WTC11 (cell line): Measurements from ENCODE around the gene SPHKAP. TPM values are rescaled to one million over a fixed set of nuclear protein-coding genes. Genes with fewer than 3 reads are reported as not detected.

Experiments used
- ATAC-seq: fragments of 200-7000 bp; cut with Tn5 transposase; 2 replicates; pipeline ENCODE4 v1.10.0; 2021; ENCODE audit warnings: mild to moderate bottlenecking, moderate library complexity
- CTCF ChIA-PET: fragments of 300-600 bp; sonication (Branson Sonifier 250); formaldehyde crosslinking; loops from one replicate; lab custom pipeline; 2021; ENCODE audit warnings: antibody characterized with exemption; lab: Charles Lee
- POLR2A ChIA-PET: fragments of 350-600 bp; sonication (Branson Sonifier 250); formaldehyde crosslinking; loops from one replicate; lab custom pipeline; 2021; ENCODE audit warnings: antibody characterized with exemption; lab: Charles Lee
- DNase-seq: peaks from one replicate; pipeline ENCODE4 v3.0.0; 2021; ENCODE audit warnings: low spot score
- H3K27ac Mint-ChIP-seq: 2 replicates; pipeline ENCODE4 v1.8.0; 2021; ENCODE audit warnings: mixed read lengths
- H3K27me3 Mint-ChIP-seq: 2 replicates; pipeline ENCODE4 v1.8.0; 2021; ENCODE audit warnings: low read depth, mild to moderate bottlenecking, moderate library complexity, mixed read lengths
- H3K36me3 Mint-ChIP-seq: 2 replicates; pipeline ENCODE4 v1.8.0; 2021; ENCODE audit warnings: mixed read lengths
- H3K4me1 Mint-ChIP-seq: 2 replicates; pipeline ENCODE4 v1.8.0; 2022; ENCODE audit warnings: mixed read lengths
- H3K4me3 Mint-ChIP-seq: 2 replicates; pipeline ENCODE4 v1.8.0; 2021; ENCODE audit warnings: mild to moderate bottlenecking, moderate library complexity, mixed read lengths
- H3K9me3 Mint-ChIP-seq: 2 replicates; pipeline ENCODE4 v1.8.0; 2021; ENCODE audit warnings: mixed read lengths
- ATF1 ChIP-seq: sonication (generic); formaldehyde crosslinking; IDR thresholded peaks from 2 replicates; pipeline ENCODE4 v1.8.1; 2023; ENCODE audit warnings: mild to moderate bottlenecking, moderate library complexity, missing genetic modification reagents
- E2F4 ChIP-seq: sonication (generic); formaldehyde crosslinking; IDR thresholded peaks from 2 replicates; pipeline ENCODE4 v1.8.1; 2022; ENCODE audit warnings: low read depth, mild to moderate bottlenecking, moderate library complexity, missing genetic modification reagents, borderline replicate concordance
- E2F5 ChIP-seq: sonication (generic); formaldehyde crosslinking; IDR thresholded peaks from 2 replicates; pipeline ENCODE4 v1.8.1; 2022; ENCODE audit warnings: mild to moderate bottlenecking, moderate library complexity, missing genetic modification reagents
- EMX1 ChIP-seq: fragments of 250-450 bp; sonication (Bioruptor Pico); IDR thresholded peaks from 2 replicates; pipeline ENCODE4 v1.8.0; 2021; ENCODE audit warnings: mild to moderate bottlenecking
- ERG ChIP-seq: fragments of 250-450 bp; sonication (Bioruptor Pico); IDR thresholded peaks from 2 replicates; pipeline ENCODE4 v1.8.0; 2021; ENCODE audit warnings: mild to moderate bottlenecking
- ESRRA ChIP-seq: sonication (generic); formaldehyde crosslinking; IDR thresholded peaks from 2 replicates; pipeline ENCODE4 v1.8.1; 2022; ENCODE audit warnings: mild to moderate bottlenecking, missing genetic modification reagents, borderline replicate concordance
- GTF2I ChIP-seq: fragments of 250-450 bp; sonication (Bioruptor Pico); conservative IDR thresholded peaks from 2 replicates; pipeline ENCODE4 v1.4.0; 2021; ENCODE audit warnings: mild to moderate bottlenecking
- IRF1 ChIP-seq: sonication (generic); formaldehyde crosslinking; IDR thresholded peaks from 2 replicates; pipeline ENCODE4 v1.8.0; 2023; ENCODE audit warnings: missing genetic modification reagents
- JUN ChIP-seq: sonication (generic); formaldehyde crosslinking; IDR thresholded peaks from 2 replicates; pipeline ENCODE4 v1.8.0; 2023; ENCODE audit warnings: mild to moderate bottlenecking, missing genetic modification reagents
- MLX ChIP-seq: sonication (generic); formaldehyde crosslinking; IDR thresholded peaks from 2 replicates; pipeline ENCODE4 v1.8.1; 2023; ENCODE audit warnings: mild to moderate bottlenecking, missing genetic modification reagents, moderate library complexity
- PRDM15 ChIP-seq: sonication (generic); formaldehyde crosslinking; IDR thresholded peaks from 2 replicates; pipeline ENCODE4 v1.8.0; 2022; ENCODE audit warnings: missing genetic modification reagents
- SMAD3 ChIP-seq: sonication (generic); formaldehyde crosslinking; IDR thresholded peaks from 2 replicates; pipeline ENCODE4 v1.8.0; 2022; ENCODE audit warnings: missing genetic modification reagents, mild to moderate bottlenecking, borderline replicate concordance
- SMAD4 ChIP-seq: sonication (generic); formaldehyde crosslinking; IDR thresholded peaks from 2 replicates; pipeline ENCODE4 v1.8.0; 2022; ENCODE audit warnings: mild to moderate bottlenecking, missing genetic modification reagents
- ZBTB21 ChIP-seq: sonication (generic); formaldehyde crosslinking; IDR thresholded peaks from 2 replicates; pipeline ENCODE4 v1.8.1; 2023; ENCODE audit warnings: mild to moderate bottlenecking, missing genetic modification reagents, borderline replicate concordance
- ZNF138 ChIP-seq: sonication (generic); formaldehyde crosslinking; conservative IDR thresholded peaks from 2 replicates; pipeline ENCODE4 v1.8.1; 2022; ENCODE audit warnings: mild to moderate bottlenecking, moderate library complexity, missing genetic modification reagents
- ZNF396 ChIP-seq: fragments of 250-450 bp; sonication (Bioruptor Pico); IDR thresholded peaks from 2 replicates; pipeline ENCODE4 v1.8.0; 2021; ENCODE audit warnings: mild to moderate bottlenecking, moderate library complexity, borderline replicate concordance
- ZNF416 ChIP-seq: fragments of 250-450 bp; sonication (Bioruptor Pico); IDR thresholded peaks from 2 replicates; pipeline ENCODE4 v1.9.0; 2021; ENCODE audit warnings: mild to moderate bottlenecking, inconsistent platforms
- ZNF423 ChIP-seq: fragments of 250-450 bp; sonication (Bioruptor Pico); IDR thresholded peaks from 2 replicates; pipeline ENCODE4 v2.1.2; 2022; ENCODE audit warnings: mild to moderate bottlenecking, moderate library complexity
- ZNF512 ChIP-seq: sonication (generic); formaldehyde crosslinking; IDR thresholded peaks from 2 replicates; pipeline ENCODE4 v1.8.1; 2022; ENCODE audit warnings: missing genetic modification reagents, borderline replicate concordance
- total RNA-seq: library from RNA; stranded (reverse); gene quantifications from 3 replicates; pipeline ENCODE4 v1.2.3, GENCODE V29; 2021

SPHKAP gene
- total RNA-seq, 1 experiment from 2014 or later: not detected

GRCh38 chr2:228015741-228016140 lies 165.7 kb downstream of the SPHKAP start:
- POLR2A ChIA-PET: no interaction called here
- DNase-seq: no peak
- TF ChIP-seq ZNF512 (CRISPR knock-in tag) (no peak), E2F5 (CRISPR knock-in tag) (no peak), SMAD3 (CRISPR knock-in tag) (no peak), ZNF416 (CRISPR knock-in tag) (no peak), GTF2I (CRISPR knock-in tag) (no peak), IRF1 (CRISPR knock-in tag) (no peak), ESRRA (CRISPR knock-in tag) (no peak), ZNF138 (no peak), ZNF423 (CRISPR knock-in tag) (no peak), JUN (no peak), E2F4 (CRISPR knock-in tag) (no peak), ERG (CRISPR knock-in tag) (no peak), ATF1 (CRISPR knock-in tag) (no peak), PRDM15 (no peak), SMAD4 (CRISPR knock-in tag) (no peak), ZBTB21 (CRISPR knock-in tag) (no peak), MLX (CRISPR knock-in tag) (no peak), ZNF396 (CRISPR knock-in tag) (no peak), EMX1 (CRISPR knock-in tag) (no peak)
- H3K4me1 Mint-ChIP-seq: peaks cover 21% of the 10 kb centered on the region
- H3K36me3 Mint-ChIP-seq: no peaks in the 10 kb centered on the region
- H3K9me3 Mint-ChIP-seq: peaks cover 11% of the 10 kb centered on the region
- H3K4me3 Mint-ChIP-seq: no peak overlapping the region
- no peak for ATAC-seq
- H3K27me3 Mint-ChIP-seq: no peaks in the 10 kb centered on the region
- CTCF ChIA-PET: no interaction called here
- no peak overlapping the region for H3K27ac Mint-ChIP-seq
